Urinary bladder (tissue), 4 donors: ENCODE data around the gene SEC14L5. TPM values are rescaled to one million over a fixed set of nuclear protein-coding genes. Genes with fewer than 3 reads are reported as not detected.

Experiments
- DNase-seq: peaks from one replicate; pipeline ENCODE4 v3.0.0-alpha.2; 2015; ENCODE audit errors: extremely low spot score
- H3K27ac ChIP-seq: one replicate; pipeline ENCODE4 v1.5.1; 2013; ENCODE audit warnings: low read depth, mild to moderate bottlenecking, moderate library complexity
- H3K36me3 ChIP-seq: one replicate; pipeline ENCODE4 v1.6.1; 2013; ENCODE audit warnings: mild to moderate bottlenecking, moderate library complexity; ENCODE audit not compliant: insufficient read depth
- H3K4me1 ChIP-seq: one replicate; pipeline ENCODE4 v1.6.1; 2013; ENCODE audit warnings: mild to moderate bottlenecking, moderate library complexity; ENCODE audit not compliant: insufficient read depth
- H3K4me3 ChIP-seq: one replicate; pipeline ENCODE4 v1.5.1; 2013; ENCODE audit warnings: low read depth, low read length
- WGBS: extraction: QIAGEN DNeasy Blood & Tissue Kit; methylation state at CpG from one replicate; pipeline ENCODE4 v1.1.7; 2013; 5-methylcytosine and 5-hydroxymethylcytosine counted together
- polyA plus RNA-seq: library from polyadenylated mRNA; stranded (reverse); fragments of 200-250 nt; gene quantifications from one replicate; pipeline ENCODE4 v1.2.3, GENCODE V29; 2013
- total RNA-seq: library from RNA; depleted of rRNA; stranded (reverse); fragments of >200 nt; gene quantifications from one replicate; pipeline ENCODE4 v1.2.3, GENCODE V29; 2014
- donor health status: healthy with polysubstance abuse.
- donor health status: healthy.

The SEC14L5 gene
- total and polyA plus RNA-seq, 2 donors, result 0.42 to 0.48 TPM

- DNase-seq, result no peak
- Histone ChIP-seq H3K4me1 (peaks cover 1% of the 10 kb centered on the region), H3K27ac (peak overlapping the region; percentile 74), H3K4me3 (peak overlapping the region; percentile 55), H3K36me3 (no peaks in the 10 kb centered on the region)
- WGBS, result 2% methylated on average over 64 of the region's 64 CpGs
These were observed 21.7 kb upstream of the SEC14L5 start for GRCh38 chr16:4936181-4936990.

- WGBS, result 10% methylated on average over 76 of the region's 76 CpGs
- Histone ChIP-seq H3K36me3 (no peaks in the 10 kb centered on the region), H3K4me1 (peaks cover 1% of the 10 kb centered on the region), H3K27ac (peak within 1 kb of the TSS; percentile 74), H3K4me3 (peak within 1 kb of the TSS; percentile 55)
- DNase-seq, result no peak
These were observed 20.9 kb upstream of the SEC14L5 start, which contains the start of gene PPL for GRCh38 chr16:4936991-4937781. Gene PPL, minus strand, starts transcription at chr16:4937148. Its CDS starts 103 bp downstream, at chr16:4937045.

- Histone ChIP-seq H3K4me3 (no peak overlapping the region), H3K4me1 (peaks cover 1% of the 10 kb centered on the region), H3K27ac (peak overlapping the region; percentile 54), H3K36me3 (no peaks in the 10 kb centered on the region)
- WGBS, result 82% methylated on average over 16 of the region's 16 CpGs
- no peak for DNase-seq
These were observed 20.1 kb upstream of the SEC14L5 start for GRCh38 chr16:4937782-4938682.

- peaks cover 1% of the 10 kb centered on the region for H3K4me1 ChIP-seq
- 74% methylated on average over 5 of the region's 5 CpGs for WGBS
These were observed 19.5 kb upstream of the SEC14L5 start for GRCh38 chr16:4938683-4939030.

GRCh38 chr16:4940719-4941118 is 17.4 kb upstream of the SEC14L5 start:
- H3K4me1 ChIP-seq, result peaks cover 1% of the 10 kb centered on the region
- whole genome bisulfite sequencing, result 62% methylated on average over 7 of the region's 7 CpGs
- H3K4me3 ChIP-seq, result no peak overlapping the region
- no peaks in the 10 kb centered on the region for H3K36me3 ChIP-seq
- H3K27ac ChIP-seq, result no peak overlapping the region
- DNase-seq, result no peak

More at GRCh38 chr16:4938683-4939030, 19.5 kb upstream of the SEC14L5 start:
- no peaks in the 10 kb centered on the region for H3K36me3 ChIP-seq
- DNase-seq, result no peak
- no peak overlapping the region for H3K4me3 ChIP-seq
- H3K27ac ChIP-seq, result no peak overlapping the region

GRCh38 chr16:4942481-4942880 is 15.6 kb upstream of the SEC14L5 start:
- no peak overlapping the region for H3K4me3 ChIP-seq
- no peak for DNase-seq
- peaks cover 3% of the 10 kb centered on the region for H3K4me1 ChIP-seq
- no peak overlapping the region for H3K27ac ChIP-seq
- H3K36me3 ChIP-seq, result no peaks in the 10 kb centered on the region
- 74% methylated on average over 9 of the region's 9 CpGs for WGBS

- H3K36me3 ChIP-seq, result no peaks in the 10 kb centered on the region
- H3K4me1 ChIP-seq, result peaks cover 3% of the 10 kb centered on the region
- H3K4me3 ChIP-seq, result no peak overlapping the region
- peak overlapping the region; percentile 72 for H3K27ac ChIP-seq
- DNase-seq, result no peak
- WGBS, result 26% methylated on average over 20 of the region's 20 CpGs
These were observed 13.5 kb upstream of the SEC14L5 start for GRCh38 chr16:4944333-4945281.

GRCh38 chr16:4945560-4946502 is 12.3 kb upstream of the SEC14L5 start:
- Histone ChIP-seq H3K36me3 (no peaks in the 10 kb centered on the region), H3K4me1 (peaks cover 3% of the 10 kb centered on the region), H3K4me3 (no peak overlapping the region), H3K27ac (no peak overlapping the region)
- no peak for DNase-seq
- 54% methylated on average over 11 of the region's 11 CpGs for WGBS

- Histone ChIP-seq H3K4me1 (peaks cover 3% of the 10 kb centered on the region), H3K4me3 (no peak overlapping the region), H3K36me3 (no peaks in the 10 kb centered on the region), H3K27ac (no peak overlapping the region)
- DNase-seq, result no peak
These were observed 11.2 kb upstream of the SEC14L5 start for GRCh38 chr16:4946917-4947316.

- no peaks in the 10 kb centered on the region for H3K36me3 ChIP-seq
- peak overlapping the region; percentile 54 for H3K27ac ChIP-seq
- WGBS, result 50% methylated on average over 16 of the region's 16 CpGs
- no peak for DNase-seq
- H3K4me1 ChIP-seq, result peaks cover 3% of the 10 kb centered on the region
- no peak overlapping the region for H3K4me3 ChIP-seq
These were observed 10.2 kb upstream of the SEC14L5 start for GRCh38 chr16:4947722-4948503.
